Chondrocyte (in vitro differentiated cells): ENCODE data around the gene KCNJ2. TPM values are rescaled to one million over a fixed set of nuclear protein-coding genes. Genes with fewer than 3 reads are reported as not detected.

Experiments used
- DNase-seq: peaks from one replicate; pipeline ENCODE4 v3.0.0; 2021; ENCODE audit warnings: mixed read lengths, low spot score
- H3K27ac Mint-ChIP-seq: one replicate; pipeline ENCODE4 v1.8.0; 2021; ENCODE audit warnings: mild to moderate bottlenecking, moderate library complexity, mixed read lengths; ENCODE audit not compliant: unreplicated experiment
- H3K27me3 Mint-ChIP-seq: 2 replicates; pipeline ENCODE4 v1.8.0; 2021; ENCODE audit warnings: low read depth, mixed read lengths
- H3K36me3 Mint-ChIP-seq: 2 replicates; pipeline ENCODE4 v1.8.0; 2021; ENCODE audit warnings: low read depth, mixed read lengths
- H3K4me1 Mint-ChIP-seq: 2 replicates; pipeline ENCODE4 v1.8.0; 2021; ENCODE audit warnings: low read depth, mild to moderate bottlenecking, mixed read lengths
- H3K4me3 Mint-ChIP-seq: one replicate; pipeline ENCODE4 v1.8.0; 2021; ENCODE audit warnings: mild to moderate bottlenecking, moderate library complexity, mixed read lengths; ENCODE audit not compliant: unreplicated experiment
- H3K9me3 Mint-ChIP-seq: 2 replicates; pipeline ENCODE4 v1.8.0; 2021; ENCODE audit warnings: low read depth, mixed read lengths
- total RNA-seq: library from RNA; stranded (reverse); gene quantifications from 3 replicates; pipeline ENCODE4 v1.2.1, GENCODE V29; 2021
- TF ChIP-seq, protein P1 (sequence below): fragments of 200-600 bp; sonication (generic); IDR thresholded peaks from 2 replicates; pipeline ENCODE4 v1.5.0; 2021; ENCODE audit warnings: antibody characterized with exemption, mild to moderate bottlenecking, moderate library complexity

KCNJ2 gene
- total RNA-seq, 1 donor from 2014 or later, result 0.07 TPM

DNA sequence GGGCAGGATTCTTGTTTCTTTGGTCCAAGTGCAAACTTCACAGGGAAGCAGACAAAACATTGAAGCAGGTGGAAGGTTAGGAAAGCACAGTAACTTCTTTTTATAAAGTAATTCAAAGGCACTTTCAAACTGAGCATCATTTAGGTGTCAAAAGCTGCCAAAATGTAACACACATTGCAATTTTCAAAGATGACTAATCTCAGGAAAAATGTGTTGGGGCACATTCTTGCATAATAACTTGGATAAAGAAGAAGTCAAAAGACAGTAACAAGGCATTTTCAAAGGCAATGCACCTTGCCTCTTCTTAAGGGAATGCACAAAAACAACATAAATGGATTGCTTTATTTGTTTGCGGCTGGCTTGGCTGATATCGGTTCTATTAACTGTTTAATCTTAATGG lies 3.6 kb downstream of the KCNJ2 start:
- TF ChIP-seq, protein P1, sequence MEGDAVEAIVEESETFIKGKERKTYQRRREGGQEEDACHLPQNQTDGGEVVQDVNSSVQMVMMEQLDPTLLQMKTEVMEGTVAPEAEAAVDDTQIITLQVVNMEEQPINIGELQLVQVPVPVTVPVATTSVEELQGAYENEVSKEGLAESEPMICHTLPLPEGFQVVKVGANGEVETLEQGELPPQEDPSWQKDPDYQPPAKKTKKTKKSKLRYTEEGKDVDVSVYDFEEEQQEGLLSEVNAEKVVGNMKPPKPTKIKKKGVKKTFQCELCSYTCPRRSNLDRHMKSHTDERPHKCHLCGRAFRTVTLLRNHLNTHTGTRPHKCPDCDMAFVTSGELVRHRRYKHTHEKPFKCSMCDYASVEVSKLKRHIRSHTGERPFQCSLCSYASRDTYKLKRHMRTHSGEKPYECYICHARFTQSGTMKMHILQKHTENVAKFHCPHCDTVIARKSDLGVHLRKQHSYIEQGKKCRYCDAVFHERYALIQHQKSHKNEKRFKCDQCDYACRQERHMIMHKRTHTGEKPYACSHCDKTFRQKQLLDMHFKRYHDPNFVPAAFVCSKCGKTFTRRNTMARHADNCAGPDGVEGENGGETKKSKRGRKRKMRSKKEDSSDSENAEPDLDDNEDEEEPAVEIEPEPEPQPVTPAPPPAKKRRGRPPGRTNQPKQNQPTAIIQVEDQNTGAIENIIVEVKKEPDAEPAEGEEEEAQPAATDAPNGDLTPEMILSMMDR, result no peak
- peaks cover 30% of the 10 kb centered on the region for H3K4me1 Mint-ChIP-seq
- H3K27me3 Mint-ChIP-seq, result peaks cover 18% of the 10 kb centered on the region
- H3K9me3 Mint-ChIP-seq, result no peaks in the 10 kb centered on the region
- H3K4me3 Mint-ChIP-seq, result no peak overlapping the region
- no peak overlapping the region for H3K27ac Mint-ChIP-seq
- no peak for DNase-seq
- H3K36me3 Mint-ChIP-seq, result no peaks in the 10 kb centered on the region

DNA sequence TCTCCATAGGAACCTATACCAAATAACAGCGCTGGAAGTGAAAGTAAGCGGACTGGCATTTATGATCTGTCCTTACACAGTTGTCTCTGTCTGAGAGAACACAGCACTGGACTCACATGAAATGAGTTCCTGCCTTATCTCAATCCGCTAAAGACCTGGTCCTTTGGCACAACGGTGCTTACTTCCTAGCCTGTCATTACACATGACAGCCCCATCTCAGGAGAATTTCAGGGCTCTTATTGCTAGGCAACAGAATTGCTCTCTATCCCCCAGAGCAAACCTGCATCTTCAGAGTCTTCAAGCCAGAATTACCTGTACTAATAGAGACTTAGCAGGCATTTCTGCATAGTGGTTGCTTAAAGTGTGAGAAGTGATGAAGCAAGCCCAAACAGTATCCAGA lies 4.3 kb downstream of the KCNJ2 start:
- H3K4me3 Mint-ChIP-seq, result no peak overlapping the region
- TF ChIP-seq, protein P1, result no peak

DNA sequence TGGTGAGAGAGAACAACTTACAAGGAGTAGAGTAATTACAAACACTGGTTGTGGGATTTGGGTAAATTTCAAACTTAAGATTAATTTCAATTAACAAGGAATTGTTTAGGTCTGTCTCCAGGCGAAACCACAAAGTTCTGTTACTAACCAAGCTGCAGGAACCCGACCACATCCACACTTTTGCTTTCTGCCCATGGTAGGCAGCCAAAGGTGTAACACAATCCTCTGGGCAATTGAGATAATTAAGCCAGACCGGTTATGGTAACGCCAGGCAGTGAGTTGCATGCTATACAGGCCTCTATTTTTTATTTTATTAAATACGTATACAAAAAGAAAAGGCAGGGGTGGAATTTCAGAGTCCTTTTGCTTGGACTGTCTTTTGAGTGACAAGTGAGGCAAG lies 12.0 kb downstream of the KCNJ2 start:
- TF ChIP-seq, protein P1, result no peak
- H3K4me1 Mint-ChIP-seq, result peaks cover 5% of the 10 kb centered on the region
- no peak overlapping the region for H3K27ac Mint-ChIP-seq
- DNase-seq, result no peak
- no peaks in the 10 kb centered on the region for H3K9me3 Mint-ChIP-seq
- H3K4me3 Mint-ChIP-seq, result no peak overlapping the region
- H3K36me3 Mint-ChIP-seq, result no peaks in the 10 kb centered on the region
- peaks cover 4% of the 10 kb centered on the region for H3K27me3 Mint-ChIP-seq

More for the DNA sequence above, 4.3 kb downstream of the KCNJ2 start:
- peaks cover 22% of the 10 kb centered on the region for H3K4me1 Mint-ChIP-seq
- no peaks in the 10 kb centered on the region for H3K36me3 Mint-ChIP-seq
- no peak for DNase-seq
- peaks cover 19% of the 10 kb centered on the region for H3K27me3 Mint-ChIP-seq
- no peak overlapping the region for H3K27ac Mint-ChIP-seq
- no peaks in the 10 kb centered on the region for H3K9me3 Mint-ChIP-seq

DNA sequence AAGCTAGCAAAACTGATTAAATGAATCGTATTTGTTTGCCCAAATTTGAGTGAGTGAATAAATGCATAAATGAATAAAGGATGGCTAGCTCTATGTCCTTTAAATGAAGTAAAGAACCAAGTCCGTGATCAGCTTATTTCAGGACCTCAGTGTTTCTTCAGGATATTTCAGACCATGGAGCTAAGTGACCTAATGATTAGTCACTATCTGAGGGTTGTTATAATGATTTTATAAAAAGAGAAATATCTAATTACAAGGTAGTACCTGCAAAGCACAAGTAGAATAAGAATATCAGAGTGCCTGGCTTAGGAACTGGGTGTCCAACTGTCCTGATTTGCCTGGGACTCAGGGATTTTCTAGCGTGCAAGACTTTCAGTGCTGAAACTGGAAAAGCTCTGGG lies 12.5 kb downstream of the KCNJ2 start:
- no peak for DNase-seq
- Mint-ChIP-seq H3K4me3 (no peak overlapping the region), H3K27me3 (peaks cover 4% of the 10 kb centered on the region), H3K27ac (no peak overlapping the region), H3K9me3 (no peaks in the 10 kb centered on the region), H3K36me3 (no peaks in the 10 kb centered on the region), H3K4me1 (peaks cover 5% of the 10 kb centered on the region)
- TF ChIP-seq, protein P1, result no peak

DNA sequence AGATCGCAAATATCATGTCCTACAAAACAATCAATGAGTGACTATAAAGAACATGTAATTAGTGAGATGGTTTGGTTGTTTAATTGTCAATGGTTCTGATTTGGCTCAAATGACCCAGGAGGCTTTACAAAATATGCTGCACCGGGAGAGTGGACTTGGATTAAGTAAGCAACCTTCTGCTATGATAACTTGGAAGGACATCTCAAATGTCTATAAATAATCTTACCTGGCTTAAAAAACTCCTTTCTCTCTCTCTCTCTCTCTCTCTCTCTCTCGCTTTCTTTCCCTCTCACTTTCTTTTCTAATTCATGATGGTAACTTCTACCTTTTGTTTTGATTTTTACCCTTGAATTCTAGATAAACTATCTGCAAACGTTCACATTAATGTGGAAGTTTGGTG lies 14.2 kb downstream of the KCNJ2 start:
- DNase-seq, result no peak
- TF ChIP-seq, protein P1, result no peak
- H3K27ac Mint-ChIP-seq, result no peak overlapping the region
- no peaks in the 10 kb centered on the region for H3K9me3 Mint-ChIP-seq
- H3K4me3 Mint-ChIP-seq, result no peak overlapping the region
- H3K36me3 Mint-ChIP-seq, result no peaks in the 10 kb centered on the region
- H3K4me1 Mint-ChIP-seq, result peaks cover 5% of the 10 kb centered on the region
- H3K27me3 Mint-ChIP-seq, result no peaks in the 10 kb centered on the region
